Measurements from ENCODE around the gene RRP12. TPM values are rescaled to one million over a fixed set of nuclear protein-coding genes. Genes with fewer than 3 reads are reported as not detected.

The RRP12 gene
- total RNA-seq, 1 experiment from 2014 or later = 86.7 TPM

GRCh38 chr10:97318772-97319651 lies 82.1 kb downstream of the RRP12 start, which contains the start of gene FRAT1:
TSS of gene FRAT1 (plus strand) at chr10:97319271. CDS start at chr10:97319454, 183 bp downstream.
- ChIA-PET CTCF (interaction anchor here (0.5 to 3.0 kb wide), 9 partner anchors 10 to 447 kb away, joined by 3 to 31 read pairs (median 4); partner anchors contain the start of gene FRAT2), POLR2A (interaction anchor here (0.6 to 3.5 kb wide), 17 partner anchors 12 to 1492 kb away, joined by 3 to 158 read pairs (median 4); partner anchors contain the start of genes ARHGAP19, FRAT2 and RRP12)
- TF ChIP-seq CTCF (IDR thresholded peaks at IDR 0.05; ENCODE audit: unreplicated experiment) = no peak
- DNase-seq (ENCODE audit: unreplicated experiment) = peak; percentile 87
- H3K4me1 Mint-ChIP-seq (ENCODE audit: insufficient read depth, unreplicated experiment) = peaks cover 8% of the 10 kb centered on the region
- no peaks in the 10 kb centered on the region for H3K9me3 Mint-ChIP-seq (ENCODE audit: unreplicated experiment)
- no peaks in the 10 kb centered on the region for H3K27me3 Mint-ChIP-seq (ENCODE audit: insufficient read depth, unreplicated experiment)
- BruUV-seq (replicated peaks) = no TSS peak
- intact Hi-C loops (cut with micrococcal nuclease) = loop anchor here (1.0 to 2.0 kb wide), 3 partner anchors 14 to 40 kb away; partner anchors contain the start of gene ARHGAP19
- no peaks in the 10 kb centered on the region for H3K36me3 Mint-ChIP-seq (ENCODE audit: insufficient read depth, unreplicated experiment)
- peak within 1 kb of the TSS; percentile 99 for H3K27ac Mint-ChIP-seq (ENCODE audit: low read depth, unreplicated experiment)
- H3K4me3 Mint-ChIP-seq (ENCODE audit: unreplicated experiment) = peak within 1 kb of the TSS; percentile 80

- intact Hi-C loops (cut with micrococcal nuclease) = no loop called here
- no peaks in the 10 kb centered on the region for H3K9me3 Mint-ChIP-seq (ENCODE audit: unreplicated experiment)
- DNase-seq (ENCODE audit: unreplicated experiment) = no peak
- no peak overlapping the region for H3K4me3 Mint-ChIP-seq (ENCODE audit: unreplicated experiment)
- no peaks in the 10 kb centered on the region for H3K27me3 Mint-ChIP-seq (ENCODE audit: insufficient read depth, unreplicated experiment)
- no peak for TF ChIP-seq CTCF (IDR thresholded peaks at IDR 0.05; ENCODE audit: unreplicated experiment)
- ChIA-PET CTCF (interaction anchor here (2.2 kb wide), 1 partner anchor 17 kb away, joined by 8 read pairs; no protein-coding TSS in a partner anchor), POLR2A (interaction anchor here (0.5 to 1.6 kb wide), 7 partner anchors 17 to 335 kb away, joined by 3 to 8 read pairs (median 3); no protein-coding TSS in a partner anchor)
- no peaks in the 10 kb centered on the region for H3K36me3 Mint-ChIP-seq (ENCODE audit: insufficient read depth, unreplicated experiment)
- BruUV-seq (replicated peaks) = no TSS peak
- no peak overlapping the region for H3K27ac Mint-ChIP-seq (ENCODE audit: low read depth, unreplicated experiment)
- peaks cover 4% of the 10 kb centered on the region for H3K4me1 Mint-ChIP-seq (ENCODE audit: insufficient read depth, unreplicated experiment)
Measured at GRCh38 chr10:97314671-97315070, 86.5 kb downstream of the RRP12 start.

GRCh38 chr10:97312897-97313296 lies 88.2 kb downstream of the RRP12 start:
- BruUV-seq (replicated peaks) = no TSS peak
- Mint-ChIP-seq H3K4me3 (ENCODE audit: unreplicated experiment) (no peak overlapping the region), H3K4me1 (ENCODE audit: insufficient read depth, unreplicated experiment) (no peaks in the 10 kb centered on the region), H3K9me3 (ENCODE audit: unreplicated experiment) (no peaks in the 10 kb centered on the region), H3K36me3 (ENCODE audit: insufficient read depth, unreplicated experiment) (no peaks in the 10 kb centered on the region), H3K27ac (ENCODE audit: low read depth, unreplicated experiment) (no peak overlapping the region), H3K27me3 (ENCODE audit: insufficient read depth, unreplicated experiment) (no peaks in the 10 kb centered on the region)
- ChIA-PET CTCF (interaction anchor here (1.2 kb wide), 1 partner anchor 18 kb away, joined by 3 read pairs; no protein-coding TSS in a partner anchor), POLR2A (no interaction called here)
- DNase-seq (ENCODE audit: unreplicated experiment) = no peak
- TF ChIP-seq CTCF (IDR thresholded peaks at IDR 0.05; ENCODE audit: unreplicated experiment) = no peak
- intact Hi-C loops (cut with micrococcal nuclease) = no loop called here

GRCh38 chr10:97311111-97311626 lies 90.0 kb downstream of the RRP12 start:
- POLR2A ChIA-PET = no interaction called here
- CTCF ChIA-PET = interaction anchor here (1.1 kb wide), 1 partner anchor 21 kb away, joined by 7 read pairs; no protein-coding TSS in a partner anchor

More at GRCh38 chr10:97311111-97311626, 90.0 kb downstream of the RRP12 start:
- H3K4me1 Mint-ChIP-seq (ENCODE audit: insufficient read depth, unreplicated experiment) = no peaks in the 10 kb centered on the region
- no peak for TF ChIP-seq CTCF (IDR thresholded peaks at IDR 0.05; ENCODE audit: unreplicated experiment)
- H3K36me3 Mint-ChIP-seq (ENCODE audit: insufficient read depth, unreplicated experiment) = no peaks in the 10 kb centered on the region
- H3K27ac Mint-ChIP-seq (ENCODE audit: low read depth, unreplicated experiment) = no peak overlapping the region
- intact Hi-C loops (cut with micrococcal nuclease) = no loop called here
- no peaks in the 10 kb centered on the region for H3K27me3 Mint-ChIP-seq (ENCODE audit: insufficient read depth, unreplicated experiment)
- H3K9me3 Mint-ChIP-seq (ENCODE audit: unreplicated experiment) = no peaks in the 10 kb centered on the region
- no peak for DNase-seq (ENCODE audit: unreplicated experiment)
- H3K4me3 Mint-ChIP-seq (ENCODE audit: unreplicated experiment) = no peak overlapping the region
- BruUV-seq (replicated peaks) = no TSS peak

Data from MCF 10A (cell line).